Ovary (tissue), 3 donors: ENCODE data around the gene SYNDIG1.

ENCODE experiments used
- CTCF ChIP-seq, 3 donors: fragments of 450-650 bp in 2 of 3; fragments of 200-600 bp in 1 of 3; IDR thresholded peaks; one replicate each; pipeline versions ENCODE4 v1.5.1 to v1.8.0; 2016 to 2022; ENCODE audit warnings: antibody characterized with exemption in 3 of 3, mild to moderate bottlenecking in 1 of 3
- EP300 ChIP-seq: sonication (generic); formaldehyde crosslinking; IDR thresholded peaks from one replicate; pipeline ENCODE4 v1.6.1; 2017; ENCODE audit warnings: antibody characterized with exemption
- donor health status: DM: no; HTN: no; CAD: no.

- no peak for TF ChIP-seq CTCF (IDR thresholded peaks at IDR 0.05)
- no peak for TF ChIP-seq EP300
Measured at GRCh38 chr20:24664266-24664986, 195.0 kb downstream of the SYNDIG1 start.
